ENCODE results near the gene GPD1L. TPM values are rescaled to one million over a fixed set of nuclear protein-coding genes. Genes with fewer than 3 reads are reported as not detected.

Gene GPD1L
- total and polyA plus RNA-seq, 2 of the 13 experiments (the other 11 are each of a cell fraction or from before 2014, with no cell fraction given) = 4.9 to 13.7 TPM

GRCh38 chr3:32106132-32106928 is at the start of gene GPD1L (continued):
- TF ChIP-seq ARID5B (CRISPR knock-in tag; IDR thresholded peaks at IDR 0.05) = peak; percentile 37
- TF ChIP-seq MXD1 (CRISPR knock-in tag; IDR thresholded peaks at IDR 0.05) = peak; percentile 33
- TF ChIP-seq NFIB (CRISPR knock-in tag; IDR thresholded peaks at IDR 0.05; ENCODE audit: borderline replicate concordance) = no peak
- no peak for TF ChIP-seq SETDB1 (CRISPR knock-in tag; IDR thresholded peaks at IDR 0.05; ENCODE audit: borderline replicate concordance)
- peak; percentile 61; the same call in 1 of the 2 replicates for TF ChIP-seq ZNF556 (CRISPR knock-in tag; IDR thresholded peaks at IDR 0.05; ENCODE audit: borderline replicate concordance)
- peak; percentile 42; the same call in 1 of the 2 replicates for TF ChIP-seq ZBTB7B (CRISPR knock-in tag; IDR thresholded peaks at IDR 0.05)
- TF ChIP-seq NRL (CRISPR knock-in tag; IDR thresholded peaks at IDR 0.05; ENCODE audit: borderline replicate concordance) = peak; percentile 58; the same call in 1 of the 2 replicates
- peak; percentile 48; the same call in 1 of the 2 replicates for TF ChIP-seq MEIS2 (CRISPR knock-in tag; IDR thresholded peaks at IDR 0.05)
- peak; percentile 22; the same call in 1 of the 2 replicates for TF ChIP-seq GTF3A (CRISPR knock-in tag; conservative IDR thresholded peaks at IDR 0.05)
- TF ChIP-seq ZBTB46 (CRISPR knock-in tag; IDR thresholded peaks at IDR 0.05; ENCODE audit: borderline replicate concordance) = 0 out of 2 replicates have a peak, but pooled peaks have one; percentile 75
- no peak for TF ChIP-seq GATAD2A (CRISPR knock-in tag; IDR thresholded peaks at IDR 0.05)
- no peak for TF ChIP-seq SRSF9 (IDR thresholded peaks at IDR 0.05; ENCODE audit: borderline replicate concordance, insufficient read depth, low read depth, low read length, poor library complexity, severe bottlenecking)
- TF ChIP-seq EEA1 (CRISPR knock-in tag; IDR thresholded peaks at IDR 0.05; ENCODE audit: borderline replicate concordance) = 0 out of 2 replicates have a peak, but pooled peaks have one; percentile 5
- no peak; the same call in 1 of the 2 replicates for TF ChIP-seq RELA (CRISPR knock-in tag; IDR thresholded peaks at IDR 0.05)
- TF ChIP-seq U2AF2 (IDR thresholded peaks at IDR 0.05; ENCODE audit: low read depth, low read length) = no peak
- 0 out of 2 replicates have a peak, but pooled peaks have one; percentile 41 for TF ChIP-seq CAMTA2 (CRISPR knock-in tag; IDR thresholded peaks at IDR 0.05; ENCODE audit: borderline replicate concordance)
- TF ChIP-seq HMG20B (CRISPR knock-in tag; conservative IDR thresholded peaks at IDR 0.05) = no peak
- TF ChIP-seq ZNF687 (CRISPR knock-in tag; IDR thresholded peaks at IDR 0.05) = peak; percentile 89
